ENCODE results near the gene DOCK2.

DNA sequence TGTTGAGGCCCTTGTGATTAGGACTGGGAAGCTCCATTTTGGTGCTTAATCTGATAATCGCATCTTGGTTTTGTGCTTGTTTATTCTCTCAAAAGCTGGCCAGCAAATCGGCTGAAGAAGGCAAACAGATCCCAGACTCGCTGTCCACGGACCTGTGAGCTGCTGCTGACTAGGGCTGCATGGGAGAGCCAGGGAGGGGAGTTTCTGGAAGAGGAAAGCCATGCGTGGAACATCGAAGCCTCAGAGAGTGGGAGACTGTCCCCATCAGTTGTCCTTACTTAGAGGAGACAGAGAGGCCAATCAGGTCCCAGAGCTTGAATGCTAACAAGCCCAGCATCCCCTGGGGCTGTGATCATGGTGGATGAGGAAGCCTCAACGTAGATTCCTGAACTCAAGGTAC is 445.6 kb downstream of the DOCK2 start:
- TF ChIP-seq, protein P1, sequence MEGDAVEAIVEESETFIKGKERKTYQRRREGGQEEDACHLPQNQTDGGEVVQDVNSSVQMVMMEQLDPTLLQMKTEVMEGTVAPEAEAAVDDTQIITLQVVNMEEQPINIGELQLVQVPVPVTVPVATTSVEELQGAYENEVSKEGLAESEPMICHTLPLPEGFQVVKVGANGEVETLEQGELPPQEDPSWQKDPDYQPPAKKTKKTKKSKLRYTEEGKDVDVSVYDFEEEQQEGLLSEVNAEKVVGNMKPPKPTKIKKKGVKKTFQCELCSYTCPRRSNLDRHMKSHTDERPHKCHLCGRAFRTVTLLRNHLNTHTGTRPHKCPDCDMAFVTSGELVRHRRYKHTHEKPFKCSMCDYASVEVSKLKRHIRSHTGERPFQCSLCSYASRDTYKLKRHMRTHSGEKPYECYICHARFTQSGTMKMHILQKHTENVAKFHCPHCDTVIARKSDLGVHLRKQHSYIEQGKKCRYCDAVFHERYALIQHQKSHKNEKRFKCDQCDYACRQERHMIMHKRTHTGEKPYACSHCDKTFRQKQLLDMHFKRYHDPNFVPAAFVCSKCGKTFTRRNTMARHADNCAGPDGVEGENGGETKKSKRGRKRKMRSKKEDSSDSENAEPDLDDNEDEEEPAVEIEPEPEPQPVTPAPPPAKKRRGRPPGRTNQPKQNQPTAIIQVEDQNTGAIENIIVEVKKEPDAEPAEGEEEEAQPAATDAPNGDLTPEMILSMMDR (IDR thresholded peaks at IDR 0.05): no peak
- TF ChIP-seq ZFX (IDR thresholded peaks at IDR 0.05; ENCODE audit: borderline replicate concordance): no peak
